Gastroesophageal sphincter (tissue), 4 donors: Measurements from ENCODE around the gene LILRA1. TPM values are rescaled to one million over a fixed set of nuclear protein-coding genes. Genes with fewer than 3 reads are reported as not detected.
"Not testable (repeated sequence)": the region's sequence is repeated elsewhere in the genome, so short reads cannot be mapped to it uniquely, and the experiment has no call there.

Experiments used
- ATAC-seq: fragments of 150-250 bp; one replicate; pipeline ENCODE4 v1.9.1; 2016; ENCODE audit warnings: mild to moderate bottlenecking, moderate library complexity
- H3K27ac ChIP-seq, 4 donors: fragments of 200-600 bp; sonication (generic) in 3 of 4; 1 replicate in 3 of 4; 2 replicates in 1 of 4; pipeline ENCODE4 v1.5.1; 2016 to 2019
- H3K27me3 ChIP-seq: fragments of 200-600 bp; sonication (generic); one replicate; pipeline ENCODE4 v1.5.1; 2019
- H3K36me3 ChIP-seq, 2 donors: fragments of 200-600 bp; sonication (generic); one replicate each; pipeline ENCODE4 v1.5.1; 2019; ENCODE audit warnings: control low read depth in 1 of 2
- H3K4me1 ChIP-seq, 3 donors: fragments of 200-600 bp; sonication (generic); 1 replicate in 2 of 3; 2 replicates in 1 of 3; pipeline ENCODE4 v1.5.1; 2016 to 2019; ENCODE audit warnings: control low read depth in 2 of 3
- H3K4me3 ChIP-seq, 2 donors: fragments of 200-600 bp; sonication (generic); one replicate each; pipeline ENCODE4 v1.5.1; 2019; ENCODE audit warnings: mild to moderate bottlenecking in 1 of 2, moderate library complexity in 1 of 2
- H3K9me3 ChIP-seq, 3 donors: fragments of 200-600 bp; sonication (generic); one replicate each; pipeline ENCODE4 v1.5.1; 2017 to 2019; ENCODE audit warnings: control low read depth in 2 of 3
- EP300 ChIP-seq: sonication (generic); formaldehyde crosslinking; IDR thresholded peaks from one replicate; pipeline ENCODE4 v1.6.1; 2017; ENCODE audit warnings: antibody characterized with exemption, mild to moderate bottlenecking
- POLR2A ChIP-seq, 2 donors: fragments of 450-650 bp; IDR thresholded peaks; one replicate each; pipeline ENCODE4 v1.6.1; 2017; ENCODE audit warnings: antibody characterized with exemption in 2 of 2, mild to moderate bottlenecking in 2 of 2, moderate library complexity in 1 of 2
- POLR2AphosphoS5 ChIP-seq: sonication (generic); formaldehyde crosslinking; IDR thresholded peaks from one replicate; pipeline ENCODE4 v1.6.1; 2017; ENCODE audit warnings: antibody characterized with exemption
- WGBS, 2 donors: methylation state at CpG; one replicate each; pipeline ENCODE4 v1.1.5; 2018; ENCODE audit warnings: low coverage in 1 of 2; 5-methylcytosine and 5-hydroxymethylcytosine counted together
- total RNA-seq, 4 donors: library from RNA; depleted of rRNA; stranded (reverse); fragments of >200 nt; gene quantifications; one replicate each; pipeline ENCODE4 v1.1.0, GENCODE V29; 2016
- TF ChIP-seq, protein P1 (sequence below), 4 experiments: fragments of 200-600 bp in 2 of 4; fragments of 450-650 bp in 2 of 4; sonication (generic) in 1 of 4; IDR thresholded peaks; one replicate each; pipeline ENCODE4 v1.5.1; 2017 to 2019; ENCODE audit warnings: antibody characterized with exemption in 4 of 4, mild to moderate bottlenecking in 2 of 4, moderate library complexity in 2 of 4

Gene LILRA1
- total RNA-seq, 4 donors from 2014 or later = 0.85 to 0.94 TPM; not detected in 2

- 60 to 100% methylated on average over 1 of the region's 5 CpGs for WGBS, 2 donors
- Histone ChIP-seq H3K4me3 (no peak overlapping the region), H3K27me3 (peaks cover 40% of the 10 kb centered on the region), H3K27ac (no peak overlapping the region), H3K36me3 (no peaks in the 10 kb centered on the region), H3K9me3 (peaks cover 0 to 19% (median 0%) of the 10 kb centered on the region in 3 donors), H3K4me1 (no peaks in the 10 kb centered on the region)
- no peak for ATAC-seq
- TF ChIP-seq, protein P1, sequence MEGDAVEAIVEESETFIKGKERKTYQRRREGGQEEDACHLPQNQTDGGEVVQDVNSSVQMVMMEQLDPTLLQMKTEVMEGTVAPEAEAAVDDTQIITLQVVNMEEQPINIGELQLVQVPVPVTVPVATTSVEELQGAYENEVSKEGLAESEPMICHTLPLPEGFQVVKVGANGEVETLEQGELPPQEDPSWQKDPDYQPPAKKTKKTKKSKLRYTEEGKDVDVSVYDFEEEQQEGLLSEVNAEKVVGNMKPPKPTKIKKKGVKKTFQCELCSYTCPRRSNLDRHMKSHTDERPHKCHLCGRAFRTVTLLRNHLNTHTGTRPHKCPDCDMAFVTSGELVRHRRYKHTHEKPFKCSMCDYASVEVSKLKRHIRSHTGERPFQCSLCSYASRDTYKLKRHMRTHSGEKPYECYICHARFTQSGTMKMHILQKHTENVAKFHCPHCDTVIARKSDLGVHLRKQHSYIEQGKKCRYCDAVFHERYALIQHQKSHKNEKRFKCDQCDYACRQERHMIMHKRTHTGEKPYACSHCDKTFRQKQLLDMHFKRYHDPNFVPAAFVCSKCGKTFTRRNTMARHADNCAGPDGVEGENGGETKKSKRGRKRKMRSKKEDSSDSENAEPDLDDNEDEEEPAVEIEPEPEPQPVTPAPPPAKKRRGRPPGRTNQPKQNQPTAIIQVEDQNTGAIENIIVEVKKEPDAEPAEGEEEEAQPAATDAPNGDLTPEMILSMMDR (IDR thresholded peaks at IDR 0.05) = no peak
- TF ChIP-seq POLR2A (IDR thresholded peaks at IDR 0.05) (no peak), POLR2AphosphoS5 (no peak), EP300 (no peak)
Observed at GRCh38 chr19:54594737-54595136, 1.3 kb downstream of the LILRA1 start.

- 84 to 88% methylated on average over 4 to 6 of the region's 26 CpGs for WGBS, 2 donors
- H3K27ac ChIP-seq, H3K36me3 ChIP-seq, ATAC-seq, H3K4me3 ChIP-seq, H3K4me1 ChIP-seq: not testable (repeated sequence)
- peaks cover 40% of the 10 kb centered on the region for H3K27me3 ChIP-seq
- H3K9me3 ChIP-seq = peaks cover 0 to 10% (median 0%) of the 10 kb centered on the region in 3 donors
Observed at GRCh38 chr19:54595680-54596436, 2.4 kb downstream of the LILRA1 start.

GRCh38 chr19:54600212-54600611 lies 6.8 kb downstream of the LILRA1 start:
- TF ChIP-seq POLR2AphosphoS5 (no peak), POLR2A (IDR thresholded peaks at IDR 0.05) (no peak), EP300 (no peak)
- TF ChIP-seq, protein P1 (IDR thresholded peaks at IDR 0.05) = no peak
- ATAC-seq = no peak
- Histone ChIP-seq H3K27ac (no peak overlapping the region), H3K36me3 (no peaks in the 10 kb centered on the region), H3K4me1 (no peaks in the 10 kb centered on the region), H3K9me3 (peaks cover 0 to 11% (median 0%) of the 10 kb centered on the region in 3 donors), H3K27me3 (peaks cover 24% of the 10 kb centered on the region), H3K4me3 (no peak overlapping the region)
- 72% methylated on average over 3 of the region's 5 CpGs; no CpG with 5 or more reads in 1 of the 2 donors for WGBS, 2 donors

DNA sequence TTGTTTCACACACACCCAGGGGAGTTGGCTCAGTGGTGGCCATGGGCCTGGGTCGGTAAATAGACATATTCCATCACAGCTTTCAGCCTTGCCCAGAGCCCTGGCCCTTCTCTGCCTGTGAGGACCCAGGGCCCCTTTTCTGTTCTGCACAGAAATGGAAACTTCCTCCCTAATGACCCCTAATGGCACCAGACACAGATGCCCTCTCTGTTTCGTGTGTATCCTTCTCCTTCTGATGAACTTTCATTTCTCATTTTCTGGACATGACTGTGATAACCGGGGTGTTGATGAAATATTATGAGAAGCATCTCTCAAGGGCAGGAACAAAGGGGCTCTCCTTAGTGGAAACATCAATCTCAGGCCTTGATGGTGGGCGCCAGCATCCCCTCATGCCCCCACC lies 12.8 kb downstream of the LILRA1 start:
- Histone ChIP-seq H3K27me3 (peaks cover 30% of the 10 kb centered on the region), H3K27ac (no peak overlapping the region), H3K4me1 (no peaks in the 10 kb centered on the region), H3K36me3 (no peaks in the 10 kb centered on the region), H3K4me3 (no peak overlapping the region), H3K9me3 (peaks cover 0 to 47% (median 0%) of the 10 kb centered on the region in 3 donors)
- ATAC-seq = no peak
- WGBS, 2 donors = 38 to 50% methylated on average over 1 to 2 of the region's 4 CpGs
- TF ChIP-seq POLR2A (IDR thresholded peaks at IDR 0.05) = no peak
- TF ChIP-seq EP300 = no peak
- no peak for TF ChIP-seq POLR2AphosphoS5
- TF ChIP-seq, protein P1 (IDR thresholded peaks at IDR 0.05) = no peak

DNA sequence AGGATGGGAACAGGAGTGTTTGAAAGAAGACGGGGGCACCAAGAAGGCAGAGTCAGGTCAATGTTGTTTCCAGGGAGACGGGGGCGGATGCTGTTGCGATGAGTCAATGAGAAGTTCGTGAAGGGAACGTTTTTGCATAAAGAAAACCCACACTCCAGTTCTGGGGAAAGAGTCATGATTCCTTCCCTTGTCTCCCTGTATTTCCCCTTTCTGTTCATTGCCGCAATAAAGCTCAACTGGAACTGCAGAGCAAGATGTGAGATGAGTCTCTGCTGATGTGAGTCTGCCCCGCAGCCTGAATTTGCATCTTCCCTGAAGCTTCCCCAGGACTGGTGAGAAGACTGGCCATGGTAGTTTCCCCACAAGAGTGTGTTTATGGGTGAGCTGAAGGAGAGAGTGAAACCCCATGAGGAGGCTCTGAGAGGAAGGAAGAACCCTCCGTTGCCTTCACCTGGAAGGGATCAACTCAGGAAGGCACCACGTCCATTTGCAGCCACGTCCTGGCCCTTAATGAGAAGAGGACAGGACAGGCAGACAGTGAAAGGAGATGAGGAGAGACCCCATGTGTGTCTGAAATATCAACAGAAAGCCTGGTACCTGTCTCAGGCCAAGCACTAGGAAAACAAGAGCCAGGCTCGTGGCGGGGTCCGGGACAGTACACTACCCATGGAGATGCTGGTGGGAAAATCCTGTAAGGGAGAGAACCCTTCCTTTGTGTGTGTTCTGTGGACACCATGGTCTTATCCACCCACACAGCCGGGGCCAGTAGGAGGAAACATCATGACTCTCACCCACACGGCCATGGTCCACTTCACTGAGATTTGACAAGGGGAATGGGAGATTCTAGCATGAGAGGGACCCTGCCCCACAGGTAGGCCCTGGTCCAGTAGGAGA lies 13.7 kb downstream of the LILRA1 start:
- Histone ChIP-seq H3K36me3 (no peaks in the 10 kb centered on the region), H3K27me3 (peaks cover 30% of the 10 kb centered on the region), H3K27ac (no peak overlapping the region), H3K9me3 (peaks cover 0 to 50% (median 0%) of the 10 kb centered on the region in 3 donors), H3K4me1 (no peaks in the 10 kb centered on the region), H3K4me3 (no peak overlapping the region)
- no peak for TF ChIP-seq POLR2A (IDR thresholded peaks at IDR 0.05)
- no peak for TF ChIP-seq POLR2AphosphoS5
- TF ChIP-seq, protein P1 (IDR thresholded peaks at IDR 0.05) = no peak
- no peak for TF ChIP-seq EP300
- ATAC-seq = no peak
- 66 to 80% methylated on average over 6 to 12 of the region's 16 CpGs for WGBS, 2 donors
